HL-60 (cell line): ENCODE data around the gene USP10.

Experiments used
- DNase-seq, 2 experiments: peaks; one replicate each; pipeline ENCODE4 v3.0.0-alpha.2; 2010 to 2020; ENCODE audit warnings: low read depth in 1 of 2, low spot score in 1 of 2
- H3K27ac ChIP-seq: fragments of 250-450 bp; sonication (Bioruptor Pico); replicated peaks from 2 replicates; pipeline ENCODE4 v1.5.1; 2020; ENCODE audit warnings: mild to moderate bottlenecking, moderate library complexity
- H3K27me3 ChIP-seq: fragments of 250-450 bp; sonication (Bioruptor Pico); 2 replicates; pipeline ENCODE4 v1.5.1; 2021; ENCODE audit warnings: mild to moderate bottlenecking, moderate library complexity; ENCODE audit not compliant: insufficient read depth, poor library complexity, severe bottlenecking
- H3K4me3 ChIP-seq: replicated peaks from 2 replicates; pipeline ENCODE4 v1.5.1; 2011; ENCODE audit warnings: mild to moderate bottlenecking, control low read depth, low read length; ENCODE audit not compliant: insufficient read depth
- GABPA ChIP-seq: IDR thresholded peaks from 2 replicates; pipeline ENCODE4 v1.6.1; 2012; ENCODE audit warnings: low read depth
- POLR2AphosphoS5 ChIP-seq: IDR thresholded peaks from 2 replicates; pipeline ENCODE4 v1.6.1; 2012; ENCODE audit warnings: low read depth
- SPI1 ChIP-seq: IDR thresholded peaks from 2 replicates; pipeline ENCODE4 v1.6.1; 2012; ENCODE audit warnings: low read depth, mild to moderate bottlenecking, borderline replicate concordance
- TF ChIP-seq, protein P1 (sequence below): IDR thresholded peaks from 2 replicates; pipeline ENCODE4 v1.6.1; 2012; ENCODE audit warnings: low read depth; ENCODE audit not compliant: insufficient replicate concordance
- TF ChIP-seq, protein P2 (sequence below): IDR thresholded peaks from one replicate; pipeline ENCODE4 v1.5.1; 2011; ENCODE audit warnings: low read length, control low read depth, inconsistent platforms; ENCODE audit not compliant: insufficient read depth

Gene USP10

DNA sequence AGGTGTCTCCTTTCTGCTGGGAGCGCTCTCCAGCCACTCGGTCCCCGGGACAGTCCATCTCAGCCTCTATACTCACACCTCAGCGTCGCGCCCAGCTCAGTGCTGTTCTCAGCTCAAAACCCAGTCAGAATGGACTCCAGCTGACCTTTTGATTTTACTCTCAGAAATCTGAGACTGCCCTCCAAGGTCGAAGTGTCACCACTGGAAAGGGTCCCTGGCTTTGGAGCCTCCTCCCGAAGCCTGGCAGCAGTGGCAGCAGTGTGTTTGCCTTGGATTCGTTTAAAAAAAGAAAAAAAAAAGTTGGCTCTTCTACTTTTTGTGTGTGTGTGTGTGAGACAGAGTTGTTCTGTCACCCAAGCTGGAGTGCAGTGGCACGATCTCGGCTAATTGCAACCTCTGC, 41.1 kb upstream of the USP10 start:
- TF ChIP-seq, protein P1, sequence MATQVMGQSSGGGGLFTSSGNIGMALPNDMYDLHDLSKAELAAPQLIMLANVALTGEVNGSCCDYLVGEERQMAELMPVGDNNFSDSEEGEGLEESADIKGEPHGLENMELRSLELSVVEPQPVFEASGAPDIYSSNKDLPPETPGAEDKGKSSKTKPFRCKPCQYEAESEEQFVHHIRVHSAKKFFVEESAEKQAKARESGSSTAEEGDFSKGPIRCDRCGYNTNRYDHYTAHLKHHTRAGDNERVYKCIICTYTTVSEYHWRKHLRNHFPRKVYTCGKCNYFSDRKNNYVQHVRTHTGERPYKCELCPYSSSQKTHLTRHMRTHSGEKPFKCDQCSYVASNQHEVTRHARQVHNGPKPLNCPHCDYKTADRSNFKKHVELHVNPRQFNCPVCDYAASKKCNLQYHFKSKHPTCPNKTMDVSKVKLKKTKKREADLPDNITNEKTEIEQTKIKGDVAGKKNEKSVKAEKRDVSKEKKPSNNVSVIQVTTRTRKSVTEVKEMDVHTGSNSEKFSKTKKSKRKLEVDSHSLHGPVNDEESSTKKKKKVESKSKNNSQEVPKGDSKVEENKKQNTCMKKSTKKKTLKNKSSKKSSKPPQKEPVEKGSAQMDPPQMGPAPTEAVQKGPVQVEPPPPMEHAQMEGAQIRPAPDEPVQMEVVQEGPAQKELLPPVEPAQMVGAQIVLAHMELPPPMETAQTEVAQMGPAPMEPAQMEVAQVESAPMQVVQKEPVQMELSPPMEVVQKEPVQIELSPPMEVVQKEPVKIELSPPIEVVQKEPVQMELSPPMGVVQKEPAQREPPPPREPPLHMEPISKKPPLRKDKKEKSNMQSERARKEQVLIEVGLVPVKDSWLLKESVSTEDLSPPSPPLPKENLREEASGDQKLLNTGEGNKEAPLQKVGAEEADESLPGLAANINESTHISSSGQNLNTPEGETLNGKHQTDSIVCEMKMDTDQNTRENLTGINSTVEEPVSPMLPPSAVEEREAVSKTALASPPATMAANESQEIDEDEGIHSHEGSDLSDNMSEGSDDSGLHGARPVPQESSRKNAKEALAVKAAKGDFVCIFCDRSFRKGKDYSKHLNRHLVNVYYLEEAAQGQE: no peak
- no peak for TF ChIP-seq POLR2AphosphoS5
- TF ChIP-seq, protein P2, sequence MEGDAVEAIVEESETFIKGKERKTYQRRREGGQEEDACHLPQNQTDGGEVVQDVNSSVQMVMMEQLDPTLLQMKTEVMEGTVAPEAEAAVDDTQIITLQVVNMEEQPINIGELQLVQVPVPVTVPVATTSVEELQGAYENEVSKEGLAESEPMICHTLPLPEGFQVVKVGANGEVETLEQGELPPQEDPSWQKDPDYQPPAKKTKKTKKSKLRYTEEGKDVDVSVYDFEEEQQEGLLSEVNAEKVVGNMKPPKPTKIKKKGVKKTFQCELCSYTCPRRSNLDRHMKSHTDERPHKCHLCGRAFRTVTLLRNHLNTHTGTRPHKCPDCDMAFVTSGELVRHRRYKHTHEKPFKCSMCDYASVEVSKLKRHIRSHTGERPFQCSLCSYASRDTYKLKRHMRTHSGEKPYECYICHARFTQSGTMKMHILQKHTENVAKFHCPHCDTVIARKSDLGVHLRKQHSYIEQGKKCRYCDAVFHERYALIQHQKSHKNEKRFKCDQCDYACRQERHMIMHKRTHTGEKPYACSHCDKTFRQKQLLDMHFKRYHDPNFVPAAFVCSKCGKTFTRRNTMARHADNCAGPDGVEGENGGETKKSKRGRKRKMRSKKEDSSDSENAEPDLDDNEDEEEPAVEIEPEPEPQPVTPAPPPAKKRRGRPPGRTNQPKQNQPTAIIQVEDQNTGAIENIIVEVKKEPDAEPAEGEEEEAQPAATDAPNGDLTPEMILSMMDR: no peak
- no peak for TF ChIP-seq SPI1
- no peak for TF ChIP-seq GABPA
- no peak overlapping the region for H3K4me3 ChIP-seq
- H3K27me3 ChIP-seq: no peaks in the 10 kb centered on the region
- no peak for DNase-seq
- no peak overlapping the region for H3K27ac ChIP-seq

- no peak for DNase-seq
- Histone ChIP-seq H3K4me3 (no peak overlapping the region), H3K27ac (no peak overlapping the region), H3K27me3 (no peaks in the 10 kb centered on the region)
- TF ChIP-seq, protein P2: no peak
- TF ChIP-seq GABPA: no peak
- TF ChIP-seq POLR2AphosphoS5: no peak
- no peak for TF ChIP-seq SPI1
- TF ChIP-seq, protein P1: no peak
Observed at GRCh38 chr16:84659656-84660300, 40.0 kb upstream of the USP10 start.

GRCh38 chr16:84660973-84661372, 38.8 kb upstream of the USP10 start:
- no peak for DNase-seq
- TF ChIP-seq GABPA: no peak
- TF ChIP-seq, protein P1: no peak
- no peak for TF ChIP-seq SPI1
- TF ChIP-seq POLR2AphosphoS5: no peak
- TF ChIP-seq, protein P2: no peak
- H3K27ac ChIP-seq: no peak overlapping the region
- H3K27me3 ChIP-seq: no peaks in the 10 kb centered on the region
- H3K4me3 ChIP-seq: no peak overlapping the region
